Measurements from ENCODE around the gene FNDC3B.

DNA sequence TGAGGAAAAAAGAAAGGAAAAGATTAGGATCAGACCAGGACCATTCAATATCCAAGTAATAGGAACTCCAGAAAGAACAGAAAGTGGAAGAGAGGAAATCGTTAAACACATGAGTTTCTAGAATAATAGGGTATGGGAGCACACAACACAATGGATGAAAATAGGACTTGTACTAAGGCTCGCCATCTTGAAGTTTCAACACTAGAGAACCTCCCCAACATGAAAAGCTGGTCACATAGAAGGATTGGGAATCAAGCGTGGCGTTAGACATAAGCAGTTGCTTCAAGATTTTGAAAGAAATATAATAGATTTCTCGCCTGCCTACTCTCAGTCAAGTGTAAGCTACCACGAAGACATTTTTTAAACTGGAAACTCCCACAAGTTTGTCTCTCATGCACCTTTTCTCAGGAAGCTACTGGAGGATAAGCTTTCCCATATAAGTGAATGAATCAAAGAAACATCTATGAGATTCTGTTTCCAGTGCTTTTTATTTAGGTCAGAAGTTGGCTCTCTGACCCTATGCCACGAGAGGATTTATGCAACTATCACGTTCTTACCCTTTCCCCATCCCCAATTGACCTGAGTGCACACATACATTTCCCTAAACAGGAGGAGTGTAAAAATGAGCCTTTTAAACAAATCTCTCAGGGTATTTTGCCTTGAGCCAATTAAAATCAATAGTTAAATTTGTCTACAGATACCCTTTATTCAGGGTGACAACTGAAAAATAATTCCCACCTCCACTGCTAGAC lies 363.7 kb downstream of the FNDC3B start:
- TF ChIP-seq GATA3 (IDR thresholded peaks at IDR 0.05; ENCODE audit: low read depth, low read length) (no peak), GATA2 (IDR thresholded peaks at IDR 0.05; ENCODE audit: low read depth, low read length) (no peak)
